IPS DF 6.9 (cell line): Measurements from ENCODE around the gene CD74.

Experiments used
- DNase-seq: peaks from one replicate; pipeline ENCODE4 v3.0.0-alpha.2; 2013; ENCODE audit warnings: low read depth, low spot score
- H3K27ac ChIP-seq: one replicate; pipeline ENCODE4 v1.5.1; 2013; ENCODE audit warnings: low read length, control low read depth
- H3K27me3 ChIP-seq: 2 replicates; pipeline ENCODE4 v1.6.1; 2013; ENCODE audit warnings: mild to moderate bottlenecking, low read length; ENCODE audit not compliant: control insufficient read depth, insufficient read depth
- H3K36me3 ChIP-seq: 2 replicates; pipeline ENCODE4 v1.6.1; 2013; ENCODE audit warnings: low read length; ENCODE audit not compliant: control insufficient read depth, insufficient read depth
- H3K4me1 ChIP-seq: 2 replicates; pipeline ENCODE4 v1.6.1; 2013; ENCODE audit warnings: low read length; ENCODE audit not compliant: control insufficient read depth, insufficient read depth
- H3K4me3 ChIP-seq: 2 replicates; pipeline ENCODE4 v1.5.1; 2013; ENCODE audit warnings: mild to moderate bottlenecking, low read length
- H3K9me3 ChIP-seq: 2 replicates; pipeline ENCODE4 v1.6.1; 2013; ENCODE audit warnings: low read length, inconsistent platforms; ENCODE audit not compliant: control insufficient read depth, insufficient read depth
- WGBS: extraction: QIAGEN DNeasy Blood & Tissue Kit; methylation state at CpG from one replicate; pipeline ENCODE4 v1.1.7; 2013; ENCODE audit warnings: mixed read lengths, missing lambda C conversion rate; ENCODE audit not compliant: insufficient read length, insufficient coverage; 5-methylcytosine and 5-hydroxymethylcytosine counted together

Gene CD74

DNA sequence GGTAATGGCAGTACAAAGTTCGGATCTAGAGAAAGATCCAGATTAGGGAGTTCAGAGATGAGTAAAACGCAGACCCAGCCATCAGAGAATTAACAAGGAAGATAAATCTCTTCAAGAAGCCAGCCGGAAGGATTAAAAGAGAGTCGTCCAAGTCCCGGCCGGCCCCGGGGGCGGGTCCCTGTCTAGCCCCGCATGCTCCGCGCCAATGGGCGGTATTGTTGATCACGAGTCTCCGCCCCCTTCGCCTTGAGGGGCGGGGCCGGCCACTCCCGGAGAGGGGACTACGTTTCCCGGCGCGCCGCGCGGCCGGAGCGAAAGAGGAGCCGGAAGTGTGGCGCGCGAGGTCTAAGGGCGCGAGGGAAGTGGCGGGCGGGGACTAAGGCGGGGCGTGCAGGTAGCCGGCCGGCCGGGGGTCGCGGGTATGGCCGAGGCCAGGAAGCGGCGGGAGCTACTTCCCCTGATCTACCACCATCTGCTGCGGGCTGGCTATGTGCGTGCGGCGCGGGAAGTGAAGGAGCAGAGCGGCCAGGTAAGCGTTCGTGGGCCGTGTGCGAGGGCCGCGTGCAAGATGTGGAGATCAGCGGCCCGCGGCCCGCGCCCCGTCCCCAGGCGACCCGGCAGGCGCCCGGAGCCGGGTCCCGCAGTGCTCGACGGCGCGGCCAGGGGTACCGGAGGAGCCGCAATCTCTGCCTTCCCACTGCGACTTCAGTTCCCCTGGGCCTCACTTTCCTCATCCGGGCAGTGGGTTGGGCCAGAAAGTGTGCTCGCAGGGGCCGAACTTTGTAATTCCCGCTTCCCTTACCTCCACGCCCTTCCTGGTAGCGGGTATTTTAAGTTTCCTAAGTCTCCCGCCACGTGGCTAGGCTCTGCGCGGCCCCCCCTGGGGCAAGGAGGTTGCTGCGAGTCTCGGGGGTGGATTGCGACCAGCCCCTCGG is 55.1 kb downstream of the CD74 start, which contains the start of gene TCOF1:
Gene TCOF1 (plus strand): TSS at position 372 of the 935 bp plus-strand sequence. CDS start 50 bp downstream, at position 422.
- Histone ChIP-seq H3K27me3 (no peaks in the 10 kb centered on the region), H3K27ac (no peak within 1 kb of the TSS), H3K4me3 (peak within 1 kb of the TSS; percentile 76), H3K36me3 (peaks cover 21% of the 10 kb centered on the region; the same call in 1 of the 2 replicates), H3K4me1 (no peaks in the 10 kb centered on the region), H3K9me3 (no peaks in the 10 kb centered on the region)
- no CpG with 5 or more reads among the region's 90 CpGs for WGBS
- peak; percentile 85 for DNase-seq

DNA sequence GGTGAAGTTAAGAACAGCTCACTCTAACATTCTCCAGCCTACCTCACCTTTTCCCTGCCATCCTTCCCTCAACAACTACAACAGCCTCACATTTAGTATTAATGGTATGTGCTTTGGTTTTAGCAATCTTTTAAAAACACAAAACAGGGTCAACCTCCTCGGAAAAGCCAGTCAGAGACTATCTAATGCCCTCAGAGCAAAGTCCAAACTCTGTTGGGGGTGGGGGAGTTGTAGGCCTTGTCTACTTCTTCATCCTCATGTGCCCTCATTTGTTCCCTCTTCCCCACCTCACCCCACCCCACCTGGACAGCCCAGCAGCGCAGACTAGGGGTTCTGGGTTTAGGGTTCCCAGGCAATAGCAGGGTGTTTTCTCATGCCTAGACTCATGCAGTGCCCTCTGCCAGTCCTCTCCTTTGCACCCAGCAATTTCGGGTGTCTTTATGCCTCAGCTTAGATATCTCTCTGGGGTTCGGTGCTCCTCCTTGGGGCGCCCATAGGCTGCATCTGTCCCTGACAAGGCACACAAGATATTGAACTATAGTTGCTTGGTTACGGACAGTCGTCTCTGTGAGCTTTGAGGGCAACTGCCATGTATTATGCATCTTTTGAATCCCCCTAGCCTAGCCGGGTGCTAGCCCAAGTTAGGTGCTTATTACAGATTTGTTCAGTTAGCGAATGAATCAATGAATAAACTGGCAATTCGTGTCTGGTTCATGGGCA is 56.0 kb downstream of the CD74 start:
- Histone ChIP-seq H3K36me3 (peaks cover 16% of the 10 kb centered on the region; the same call in 1 of the 2 replicates), H3K9me3 (no peaks in the 10 kb centered on the region), H3K4me3 (peak overlapping the region; percentile 2; the same call in 1 of the 2 replicates), H3K27ac (no peak overlapping the region), H3K27me3 (no peaks in the 10 kb centered on the region), H3K4me1 (no peaks in the 10 kb centered on the region)
- no peak for DNase-seq
- WGBS: no CpG with 5 or more reads among the region's 10 CpGs

DNA sequence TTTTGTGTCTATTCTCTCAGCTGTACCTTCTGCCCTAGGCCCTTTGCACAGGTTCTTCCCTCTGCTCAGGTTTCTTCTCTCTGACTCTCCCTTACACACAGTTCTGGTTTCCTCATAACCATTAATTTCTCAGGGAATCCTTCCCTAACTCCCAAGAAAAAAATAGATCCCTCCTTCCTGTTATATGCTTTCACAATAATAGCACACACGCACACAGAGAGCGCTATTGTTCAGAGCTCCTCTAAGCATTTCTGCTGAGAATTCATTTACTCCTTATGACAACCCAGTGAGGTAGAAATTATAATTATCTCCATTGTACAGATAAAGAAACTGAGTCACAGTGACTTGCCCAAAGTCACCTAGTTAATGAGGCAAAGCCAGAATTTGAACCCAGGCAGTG is 56.9 kb downstream of the CD74 start:
- Histone ChIP-seq H3K27ac (no peak overlapping the region), H3K36me3 (peaks cover 10% of the 10 kb centered on the region; the same call in 1 of the 2 replicates), H3K9me3 (no peaks in the 10 kb centered on the region), H3K4me3 (no peak overlapping the region), H3K27me3 (no peaks in the 10 kb centered on the region), H3K4me1 (no peaks in the 10 kb centered on the region)
- no peak for DNase-seq
- no CpG with 5 or more reads among the region's 2 CpGs for WGBS

DNA sequence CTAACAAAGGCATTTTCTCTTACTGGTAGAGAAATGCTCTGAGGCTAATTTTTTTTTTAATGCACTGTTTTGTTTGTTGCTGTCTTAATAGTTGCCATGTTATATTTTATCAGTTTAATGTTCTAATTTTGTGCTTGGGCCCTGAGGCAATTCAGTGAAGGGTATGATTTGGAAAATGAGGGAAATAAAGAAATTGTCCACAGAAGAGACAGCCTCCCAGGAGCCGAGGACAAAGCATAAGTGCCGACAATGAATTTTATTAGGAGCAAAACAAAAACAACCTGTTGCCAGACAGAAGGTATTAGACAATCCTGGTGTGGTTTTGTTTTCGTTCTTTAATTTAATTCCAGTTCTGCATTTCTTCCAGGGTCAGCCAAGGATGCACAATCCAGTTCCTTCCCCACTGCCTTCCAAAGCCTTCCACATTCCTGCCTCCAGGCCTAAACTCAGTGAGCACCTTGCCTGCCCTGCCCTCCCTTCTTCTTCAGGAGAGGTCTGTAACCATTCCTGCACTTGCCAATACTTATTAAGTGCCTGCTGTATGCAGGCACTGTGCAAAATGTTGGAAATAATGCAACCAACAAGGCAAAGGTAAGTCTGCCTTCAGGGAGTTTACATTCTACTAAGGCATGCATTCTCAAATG is 59.6 kb downstream of the CD74 start:
- Histone ChIP-seq H3K4me1 (peaks cover 1% of the 10 kb centered on the region; the same call in 1 of the 2 replicates), H3K27ac (no peak overlapping the region), H3K4me3 (no peak overlapping the region), H3K9me3 (no peaks in the 10 kb centered on the region), H3K27me3 (no peaks in the 10 kb centered on the region), H3K36me3 (no peaks in the 10 kb centered on the region)
- no CpG with 5 or more reads among the region's 3 CpGs for WGBS
- DNase-seq: no peak

DNA sequence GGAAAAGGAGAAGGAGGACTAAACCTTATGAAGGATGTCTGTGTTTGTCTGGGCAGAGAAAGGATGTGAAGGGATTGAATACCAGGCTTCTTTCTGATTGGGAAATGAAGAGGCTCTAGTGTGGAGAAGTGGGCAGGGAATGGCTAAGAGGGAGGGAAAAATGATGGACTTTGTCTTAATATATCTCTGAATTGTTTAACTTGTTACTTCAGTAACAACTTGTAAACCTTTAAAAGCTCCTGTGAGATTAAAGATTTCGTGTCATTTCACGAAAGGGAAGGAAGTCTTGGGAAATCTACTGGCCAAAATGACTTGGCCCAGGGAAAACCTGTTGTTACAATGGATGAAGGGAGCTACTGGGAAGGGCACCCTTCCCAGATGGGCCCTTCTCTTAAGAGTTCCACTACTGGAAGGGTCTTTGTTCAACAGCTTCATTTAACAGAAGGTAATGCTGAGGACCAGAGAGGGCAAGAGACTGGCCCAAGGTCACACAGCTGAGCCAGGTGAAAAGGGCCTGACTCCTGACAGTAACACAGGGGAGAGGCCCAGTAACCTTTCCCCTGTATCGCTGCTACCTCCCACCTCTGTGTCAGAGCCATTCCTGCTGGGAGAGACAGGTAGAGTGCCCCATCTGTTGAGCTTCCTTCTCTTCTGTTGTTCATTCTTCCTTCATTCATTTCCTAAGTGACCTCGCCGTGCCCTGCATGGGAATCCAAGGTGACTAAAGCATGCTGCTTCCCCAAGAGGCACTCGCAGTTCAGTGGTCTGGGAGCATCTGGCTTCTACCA is 60.3 kb downstream of the CD74 start:
- H3K9me3 ChIP-seq: no peaks in the 10 kb centered on the region
- no CpG with 5 or more reads among the region's 6 CpGs for WGBS
- H3K4me1 ChIP-seq: peaks cover 1% of the 10 kb centered on the region; the same call in 1 of the 2 replicates
- no peak for DNase-seq
- H3K27me3 ChIP-seq: no peaks in the 10 kb centered on the region
- no peaks in the 10 kb centered on the region for H3K36me3 ChIP-seq
- no peak overlapping the region for H3K4me3 ChIP-seq
- no peak overlapping the region for H3K27ac ChIP-seq
